GM12865 (cell line): ENCODE measurements around the gene NKPD1.

Experiments
- DNase-seq: peaks from one replicate; pipeline ENCODE4 v3.0.0; 2010; ENCODE audit warnings: low read depth
- H3K4me3 ChIP-seq: 2 replicates; pipeline ENCODE4 v1.5.1; 2011; ENCODE audit warnings: mild to moderate bottlenecking, low read depth, low read length, control low read depth
- TF ChIP-seq, protein P1 (sequence below): IDR thresholded peaks from 2 replicates; pipeline ENCODE4 v1.5.1; 2011; ENCODE audit warnings: low read length, control low read depth, low read depth, inconsistent platforms; ENCODE audit not compliant: insufficient read depth; ENCODE audit errors: missing control alignments

Gene NKPD1

GRCh38 chr19:45123440-45123850, 37.3 kb downstream of the NKPD1 start:
- TF ChIP-seq, protein P1, sequence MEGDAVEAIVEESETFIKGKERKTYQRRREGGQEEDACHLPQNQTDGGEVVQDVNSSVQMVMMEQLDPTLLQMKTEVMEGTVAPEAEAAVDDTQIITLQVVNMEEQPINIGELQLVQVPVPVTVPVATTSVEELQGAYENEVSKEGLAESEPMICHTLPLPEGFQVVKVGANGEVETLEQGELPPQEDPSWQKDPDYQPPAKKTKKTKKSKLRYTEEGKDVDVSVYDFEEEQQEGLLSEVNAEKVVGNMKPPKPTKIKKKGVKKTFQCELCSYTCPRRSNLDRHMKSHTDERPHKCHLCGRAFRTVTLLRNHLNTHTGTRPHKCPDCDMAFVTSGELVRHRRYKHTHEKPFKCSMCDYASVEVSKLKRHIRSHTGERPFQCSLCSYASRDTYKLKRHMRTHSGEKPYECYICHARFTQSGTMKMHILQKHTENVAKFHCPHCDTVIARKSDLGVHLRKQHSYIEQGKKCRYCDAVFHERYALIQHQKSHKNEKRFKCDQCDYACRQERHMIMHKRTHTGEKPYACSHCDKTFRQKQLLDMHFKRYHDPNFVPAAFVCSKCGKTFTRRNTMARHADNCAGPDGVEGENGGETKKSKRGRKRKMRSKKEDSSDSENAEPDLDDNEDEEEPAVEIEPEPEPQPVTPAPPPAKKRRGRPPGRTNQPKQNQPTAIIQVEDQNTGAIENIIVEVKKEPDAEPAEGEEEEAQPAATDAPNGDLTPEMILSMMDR, result no peak
- H3K4me3 ChIP-seq, result no peak overlapping the region
- DNase-seq, result no peak

GRCh38 chr19:45122832-45123231, 38.0 kb downstream of the NKPD1 start:
- no peak overlapping the region for H3K4me3 ChIP-seq
- TF ChIP-seq, protein P1, result no peak
- no peak for DNase-seq

- TF ChIP-seq, protein P1, result no peak
- no peak for DNase-seq
Measured at GRCh38 chr19:45121827-45122345, 38.9 kb downstream of the NKPD1 start.

DNA sequence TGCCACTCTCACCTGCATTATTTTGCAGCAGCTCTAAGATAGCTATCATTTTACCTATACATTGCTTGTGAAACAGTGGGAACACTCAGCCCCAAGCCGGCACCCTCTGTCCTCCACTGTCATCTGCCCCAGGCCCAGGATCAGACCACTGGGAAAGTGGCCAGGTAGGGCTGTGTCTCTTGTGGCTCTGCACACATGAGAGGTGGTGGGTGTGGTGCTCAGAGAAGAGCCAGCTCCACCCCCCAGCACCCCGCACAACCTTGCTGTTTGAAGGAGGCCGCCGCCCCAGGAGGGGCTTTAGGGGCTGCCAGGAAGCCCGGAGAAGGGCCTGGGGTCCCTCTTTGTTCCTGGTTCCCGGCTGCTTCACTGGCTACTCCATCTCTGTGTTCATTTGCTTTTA, 41.2 kb downstream of the NKPD1 start:
- TF ChIP-seq, protein P1, result no peak
- H3K4me3 ChIP-seq, result no peak overlapping the region
- no peak for DNase-seq

More at GRCh38 chr19:45121827-45122345, 38.9 kb downstream of the NKPD1 start:
- no peak overlapping the region for H3K4me3 ChIP-seq

- H3K4me3 ChIP-seq, result peak overlapping the region; percentile 35
- peak; percentile 73 for DNase-seq
Measured at GRCh38 chr19:45118591-45119355, 42.0 kb downstream of the NKPD1 start.

DNA sequence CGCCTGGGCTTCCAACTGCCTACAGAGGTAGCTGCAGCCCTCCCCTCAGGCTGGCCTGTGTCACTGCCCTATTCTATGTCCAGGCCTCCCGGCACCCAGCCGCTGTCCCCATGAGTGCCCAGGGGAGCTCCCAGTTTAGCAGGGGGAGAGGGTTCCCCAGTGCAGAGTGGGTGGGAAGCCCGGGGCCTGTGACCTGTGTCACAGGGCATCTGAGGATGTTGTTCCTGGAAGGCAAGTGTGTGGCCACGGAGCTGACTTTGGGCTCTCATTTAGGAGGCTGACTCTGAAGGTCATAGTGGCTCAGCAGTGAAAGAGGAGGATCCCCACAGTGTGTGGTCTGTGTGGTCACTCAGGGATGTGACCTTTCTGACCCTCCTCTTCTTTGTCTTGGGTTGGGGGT, 42.7 kb downstream of the NKPD1 start:
- H3K4me3 ChIP-seq, result peak overlapping the region; percentile 35
- no peak for DNase-seq
- TF ChIP-seq, protein P1, result no peak

- H3K4me3 ChIP-seq, result no peak overlapping the region
- TF ChIP-seq, protein P1, result no peak
- no peak for DNase-seq
Measured at GRCh38 chr19:45117671-45118070, 43.1 kb downstream of the NKPD1 start.
